Pancreas (tissue), 10 donors: ENCODE measurements around the gene GADL1. TPM values are rescaled to one million over a fixed set of nuclear protein-coding genes. Genes with fewer than 3 reads are reported as not detected.

Source experiments
- ATAC-seq, 4 donors: fragments of 200-7000 bp; cut with Tn5 transposase; one replicate each; pipeline versions ENCODE4 v1.8.0 to v1.9.1; 2020; ENCODE audit warnings: mild to moderate bottlenecking in 4 of 4, moderate library complexity in 4 of 4
- DNase-seq, 6 donors: peaks; one replicate each; pipeline ENCODE4 v3.0.0-alpha.2; 2020
- FAIRE-seq: peaks from 2 replicates; lab custom pipeline; 2012; peaks lifted over from hg19 to GRCh38; lab: Jason Lieb, UNC
- H3K27ac ChIP-seq, 4 donors: fragments of 200-600 bp; sonication (generic); 1 replicate in 3 of 4; 2 replicates in 1 of 4; pipeline versions ENCODE4 v1.5.0 to v1.8.0; 2020
- H3K27me3 ChIP-seq, 4 donors: fragments of 200-600 bp; one replicate each; pipeline ENCODE4 v1.8.0; 2021
- H3K36me3 ChIP-seq, 3 donors: fragments of 200-600 bp; sonication (generic) in 1 of 3; one replicate each; pipeline versions ENCODE4 v1.5.0 to v1.8.0; 2020 to 2021
- H3K4me1 ChIP-seq, 3 donors: fragments of 200-600 bp; one replicate each; pipeline ENCODE4 v1.8.0; 2021
- H3K4me3 ChIP-seq, 4 donors: fragments of 200-600 bp; sonication (generic) in 2 of 4; one replicate each; pipeline versions ENCODE4 v1.5.0 to v1.8.0; 2020 to 2021
- H3K9me3 ChIP-seq, 4 donors: fragments of 200-600 bp; one replicate each; pipeline ENCODE4 v1.8.0; 2021
- CTCF ChIP-seq, 4 donors: fragments of 200-600 bp; sonication (generic) in 3 of 4; IDR thresholded peaks; one replicate each; pipeline versions ENCODE4 v1.5.0 to v1.8.0; 2021; ENCODE audit warnings: antibody characterized with exemption in 4 of 4
- WGBS, 2 donors: extraction: QIAGEN DNeasy Blood & Tissue Kit; methylation state at CpG; one replicate each; pipeline ENCODE4 v1.1.7; 2013; 5-methylcytosine and 5-hydroxymethylcytosine counted together
- intact Hi-C, 3 donors: fragments of 100-400 bp; cut with DNase I; formaldehyde crosslinking; loops; one replicate each; pipeline versions ENCODE4 v1.11.1 to v1.14.2; 2022
- polyA plus RNA-seq, 2 donors: library from polyadenylated mRNA; stranded (reverse); fragments of 200-250 nt; gene quantifications; one replicate each; pipeline ENCODE4 v1.2.3, GENCODE V29; 2013
- total RNA-seq, 6 donors: library from RNA; stranded (reverse); fragmentation: NEBNext Ultra II Directional in 4 of 6; extraction: Animal tissue kit (Norgen Biotek cat#: 25700) in 4 of 6; gene quantifications; one replicate each; pipeline versions ENCODE4 v1.2.1 to v1.2.4, GENCODE V29; 2021 to 2023
- donor health status: healthy with polysubstance abuse.
- donor health status: DM: no; HTN: no; CAD: no; lungs with moderate emphysema.
- donor health status: DM: no; HTN: no; CAD: no.
- donor health status: control.
- donor health status: control.
- donor health status: Bipolar disorder and iron deficiency.
- donor health status: DM: yes; HTN: yes; CAD: no.
- donor health status: DM: no; HTN: no; CAD: no.
- donor health status: DM: no; HTN: no; CAD: no.
- donor health status: DM: yes; HTN: yes; CAD: no.

Gene GADL1
- total and polyA plus RNA-seq, 8 donors, result 0.07 TPM; not detected in 7

GRCh38 chr3:30720586-30721313, 173.7 kb downstream of the GADL1 start:
- no peak for TF ChIP-seq CTCF (IDR thresholded peaks at IDR 0.05)
- H3K4me3 ChIP-seq, result no peak overlapping the region
- WGBS, 2 donors, result 68 to 72% methylated on average over 5 of the region's 5 CpGs
- H3K9me3 ChIP-seq, result no peaks in the 10 kb centered on the region
- intact Hi-C loops, result no loop called here
- ATAC-seq (peak; percentile 35 to 76 (median 52)), DNase-seq (no peak), FAIRE-seq (no peak)
- H3K36me3 ChIP-seq, result no peaks in the 10 kb centered on the region
- no peak overlapping the region for H3K27ac ChIP-seq
- H3K4me1 ChIP-seq, result peaks cover 0 to 6% (median 0%) of the 10 kb centered on the region in 3 donors
- H3K27me3 ChIP-seq, result no peaks in the 10 kb centered on the region

- no peak for FAIRE-seq
- 90 to 96% methylated on average over 3 of the region's 3 CpGs for WGBS, 2 donors
- no peak for TF ChIP-seq CTCF (IDR thresholded peaks at IDR 0.05)
These were observed 174.9 kb downstream of the GADL1 start for GRCh38 chr3:30719536-30719935.

GRCh38 chr3:30713885-30714503, 180.5 kb downstream of the GADL1 start:
- FAIRE-seq, result no peak
- intact Hi-C loops, result no loop called here
- 77 to 81% methylated on average over 3 of the region's 3 CpGs for WGBS, 2 donors

More at GRCh38 chr3:30719536-30719935, 174.9 kb downstream of the GADL1 start:
- intact Hi-C loops, result no loop called here
- H3K36me3 ChIP-seq, result no peaks in the 10 kb centered on the region
- DNase-seq (no peak), ATAC-seq (no peak)
- no peak overlapping the region for H3K27ac ChIP-seq
- H3K4me3 ChIP-seq, result no peak overlapping the region
- H3K4me1 ChIP-seq, result peaks cover 0 to 6% (median 0%) of the 10 kb centered on the region in 3 donors
- H3K27me3 ChIP-seq, result no peaks in the 10 kb centered on the region
- H3K9me3 ChIP-seq, result no peaks in the 10 kb centered on the region

GRCh38 chr3:30712991-30713390, 181.5 kb downstream of the GADL1 start:
- WGBS, 2 donors, result 80 to 83% methylated on average over 4 of the region's 4 CpGs
- ATAC-seq, result no peak

More at GRCh38 chr3:30713885-30714503, 180.5 kb downstream of the GADL1 start:
- H3K4me1 ChIP-seq, result no peaks in the 10 kb centered on the region
- no peak for TF ChIP-seq CTCF (IDR thresholded peaks at IDR 0.05)
- DNase-seq (no peak), ATAC-seq (no peak)
- H3K27ac ChIP-seq, result no peak overlapping the region
- no peak overlapping the region for H3K4me3 ChIP-seq
- no peaks in the 10 kb centered on the region for H3K36me3 ChIP-seq
- H3K27me3 ChIP-seq, result no peaks in the 10 kb centered on the region
- H3K9me3 ChIP-seq, result no peaks in the 10 kb centered on the region

More at GRCh38 chr3:30712991-30713390, 181.5 kb downstream of the GADL1 start:
- no peak overlapping the region for H3K27ac ChIP-seq
- no peaks in the 10 kb centered on the region for H3K9me3 ChIP-seq
- FAIRE-seq, result no peak
- no peak for DNase-seq
- intact Hi-C loops, result no loop called here
- H3K4me3 ChIP-seq, result no peak overlapping the region
- H3K36me3 ChIP-seq, result no peaks in the 10 kb centered on the region
- TF ChIP-seq CTCF (IDR thresholded peaks at IDR 0.05), result no peak
- no peaks in the 10 kb centered on the region for H3K4me1 ChIP-seq
- H3K27me3 ChIP-seq, result no peaks in the 10 kb centered on the region
